H9 (cell line): Measurements from ENCODE around the gene CLPX. TPM values are rescaled to one million over a fixed set of nuclear protein-coding genes. Genes with fewer than 3 reads are reported as not detected.

Experiments used
- DNase-seq: peaks from one replicate; pipeline ENCODE4 v3.0.0-alpha.2; 2017
- H2AFZ ChIP-seq: one replicate; pipeline ENCODE4 v1.6.1; 2013; ENCODE audit warnings: mild to moderate bottlenecking, low read length, control low read depth, moderate library complexity
- H2AK5ac ChIP-seq: 2 replicates; pipeline ENCODE4 v1.6.1; 2013; ENCODE audit warnings: low read length, control low read depth, mixed read lengths; ENCODE audit not compliant: insufficient read length
- H2BK120ac ChIP-seq: one replicate; pipeline ENCODE4 v1.6.1; 2013; ENCODE audit warnings: low read depth, mild to moderate bottlenecking, low read length, control low read depth, inconsistent platforms; ENCODE audit not compliant: poor library complexity, severe bottlenecking
- H2BK12ac ChIP-seq: 2 replicates; pipeline ENCODE4 v1.6.1; 2013; ENCODE audit warnings: low read length, control low read depth, mixed read lengths, low read depth; ENCODE audit not compliant: insufficient read length
- H2BK15ac ChIP-seq: 2 replicates; pipeline ENCODE4 v1.6.1; 2013; ENCODE audit warnings: low read depth, low read length, control low read depth
- H2BK20ac ChIP-seq: one replicate; pipeline ENCODE4 v1.6.1; 2013; ENCODE audit warnings: low read depth, mild to moderate bottlenecking, low read length, control low read depth, inconsistent platforms; ENCODE audit not compliant: poor library complexity, severe bottlenecking
- H2BK5ac ChIP-seq: 2 replicates; pipeline ENCODE4 v1.6.1; 2013; ENCODE audit warnings: low read length, control low read depth, mixed read lengths; ENCODE audit not compliant: insufficient read length
- H3K14ac ChIP-seq: 2 replicates; pipeline ENCODE4 v1.6.1; 2013; ENCODE audit warnings: low read length, control low read depth; ENCODE audit not compliant: insufficient read depth
- H3K18ac ChIP-seq: 2 replicates; pipeline ENCODE4 v1.6.1; 2013; ENCODE audit warnings: low read depth, mild to moderate bottlenecking, mixed read lengths, low read length, control low read depth; ENCODE audit not compliant: insufficient read length
- H3K23ac ChIP-seq: 2 replicates; pipeline ENCODE4 v1.6.1; 2013; ENCODE audit warnings: low read length, control low read depth, mixed read lengths, low read depth; ENCODE audit not compliant: insufficient read length
- H3K23me2 ChIP-seq: 2 replicates; pipeline ENCODE4 v1.6.1; 2013; ENCODE audit warnings: low read depth, mild to moderate bottlenecking, mixed read lengths, low read length, control low read depth; ENCODE audit not compliant: insufficient read length, poor library complexity, severe bottlenecking
- H3K27ac ChIP-seq: 2 replicates; pipeline ENCODE4 v1.5.1; 2013; ENCODE audit warnings: low read length, control low read depth, mixed read lengths, low read depth; ENCODE audit not compliant: insufficient read length
- H3K27me3 ChIP-seq: 2 replicates; pipeline ENCODE4 v1.6.1; 2013; ENCODE audit warnings: low read length, control low read depth, inconsistent platforms; ENCODE audit not compliant: insufficient read depth
- H3K4ac ChIP-seq: 2 replicates; pipeline ENCODE4 v1.6.1; 2013; ENCODE audit warnings: low read depth, mild to moderate bottlenecking, control low read depth, inconsistent platforms, low read length, moderate library complexity
- H3K4me1 ChIP-seq: 2 replicates; pipeline ENCODE4 v1.6.1; 2013; ENCODE audit warnings: low read length, control low read depth, inconsistent platforms; ENCODE audit not compliant: insufficient read depth
- H3K4me2 ChIP-seq: 2 replicates; pipeline ENCODE4 v1.6.1; 2013; ENCODE audit warnings: low read length, control low read depth, mixed read lengths; ENCODE audit not compliant: insufficient read length, insufficient read depth
- H3K56ac ChIP-seq: 2 replicates; pipeline ENCODE4 v1.6.1; 2013; ENCODE audit warnings: low read depth, mild to moderate bottlenecking, mixed read lengths, low read length, control low read depth; ENCODE audit not compliant: insufficient read length
- H3K79me1 ChIP-seq: 2 replicates; pipeline ENCODE4 v1.6.1; 2013; ENCODE audit warnings: low read depth, mild to moderate bottlenecking, moderate library complexity, low read length, control low read depth, inconsistent platforms; ENCODE audit not compliant: insufficient read depth, poor library complexity, severe bottlenecking
- H3K79me2 ChIP-seq: 2 replicates; pipeline ENCODE4 v1.6.1; 2013; ENCODE audit warnings: low read length, control low read depth, inconsistent platforms; ENCODE audit not compliant: insufficient read depth
- H3K9ac ChIP-seq: 2 replicates; pipeline ENCODE4 v1.6.1; 2013; ENCODE audit warnings: low read length, control low read depth, mixed read lengths; ENCODE audit not compliant: insufficient read length; ENCODE audit errors: extremely low read depth
- H3K9me3 ChIP-seq: one replicate; pipeline ENCODE4 v1.6.1; 2013; ENCODE audit warnings: low read depth, low read length, inconsistent platforms; ENCODE audit not compliant: control insufficient read depth
- H3T11ph ChIP-seq: one replicate; pipeline ENCODE4 v1.6.1; 2013; ENCODE audit warnings: mild to moderate bottlenecking, low read length, control low read depth, inconsistent platforms
- H4K20me1 ChIP-seq: one replicate; pipeline ENCODE4 v1.6.1; 2013; ENCODE audit not compliant: control insufficient read depth, insufficient read length, insufficient read depth
- H4K5ac ChIP-seq: 2 replicates; pipeline ENCODE4 v1.6.1; 2013; ENCODE audit warnings: low read depth, mild to moderate bottlenecking, mixed read lengths, low read length, control low read depth; ENCODE audit not compliant: insufficient read length
- H4K8ac ChIP-seq: replicated peaks from 2 replicates; pipeline ENCODE4 v1.6.1; 2013; ENCODE audit warnings: low read length, control low read depth, mixed read lengths, low read depth; ENCODE audit not compliant: insufficient read length
- H4K91ac ChIP-seq: 2 replicates; pipeline ENCODE4 v1.6.1; 2013; ENCODE audit warnings: low read depth, mild to moderate bottlenecking, moderate library complexity, mixed read lengths, low read length, control low read depth; ENCODE audit not compliant: insufficient read length
- H3K27ac Mint-ChIP-seq, 3 experiments: 2 replicates in 2 of 3; 3 replicates in 1 of 3; pipeline ENCODE4 v1.8.0; 2020 to 2021; ENCODE audit warnings: mixed read lengths in 3 of 3, mild to moderate bottlenecking in 1 of 3, moderate library complexity in 1 of 3
- H3K27me3 Mint-ChIP-seq: 2 replicates; pipeline ENCODE4 v1.8.0; 2021; ENCODE audit warnings: low read depth, mild to moderate bottlenecking, moderate library complexity, mixed read lengths
- H3K36me3 Mint-ChIP-seq, 3 experiments: 2 replicates in 2 of 3; 3 replicates in 1 of 3; pipeline ENCODE4 v1.8.0; 2020 to 2021; ENCODE audit warnings: low read depth in 3 of 3, mixed read lengths in 3 of 3; ENCODE audit not compliant: insufficient read depth in 1 of 3
- H3K4me1 Mint-ChIP-seq, 2 experiments: 2 replicates each; pipeline ENCODE4 v1.8.0; 2020; ENCODE audit warnings: mixed read lengths in 2 of 2
- H3K4me3 Mint-ChIP-seq, 2 experiments: 2 replicates in 1 of 2; 3 replicates in 1 of 2; pipeline ENCODE4 v1.8.0; 2020 to 2021; ENCODE audit warnings: mild to moderate bottlenecking in 2 of 2, mixed read lengths in 2 of 2, moderate library complexity in 1 of 2
- H3K9me3 Mint-ChIP-seq, 2 experiments: 2 replicates in 1 of 2; 3 replicates in 1 of 2; pipeline ENCODE4 v1.8.0; 2020; ENCODE audit warnings: mild to moderate bottlenecking in 2 of 2, mixed read lengths in 2 of 2, moderate library complexity in 1 of 2
- WGBS: extraction: QIAGEN DNeasy Blood & Tissue Kit; methylation state at CpG from one replicate; pipeline ENCODE4 v1.1.7; 2013; ENCODE audit warnings: missing lambda C conversion rate, low lambda C conversion rate, mixed read lengths; ENCODE audit not compliant: insufficient read length; ENCODE audit errors: extremely low coverage; 5-methylcytosine and 5-hydroxymethylcytosine counted together
- total RNA-seq: library from RNA; stranded (reverse); gene quantifications from 2 replicates; pipeline ENCODE4 v1.2.1, GENCODE V29; 2021
- TF ChIP-seq, protein P1 (sequence below): fragments of 200-600 bp; sonication (generic); conservative IDR thresholded peaks from 3 replicates; pipeline ENCODE4 v1.8.0; 2021; ENCODE audit warnings: antibody characterized with exemption, mild to moderate bottlenecking

CLPX gene
- total RNA-seq, 1 experiment from 2014 or later, result 55.8 TPM

DNA sequence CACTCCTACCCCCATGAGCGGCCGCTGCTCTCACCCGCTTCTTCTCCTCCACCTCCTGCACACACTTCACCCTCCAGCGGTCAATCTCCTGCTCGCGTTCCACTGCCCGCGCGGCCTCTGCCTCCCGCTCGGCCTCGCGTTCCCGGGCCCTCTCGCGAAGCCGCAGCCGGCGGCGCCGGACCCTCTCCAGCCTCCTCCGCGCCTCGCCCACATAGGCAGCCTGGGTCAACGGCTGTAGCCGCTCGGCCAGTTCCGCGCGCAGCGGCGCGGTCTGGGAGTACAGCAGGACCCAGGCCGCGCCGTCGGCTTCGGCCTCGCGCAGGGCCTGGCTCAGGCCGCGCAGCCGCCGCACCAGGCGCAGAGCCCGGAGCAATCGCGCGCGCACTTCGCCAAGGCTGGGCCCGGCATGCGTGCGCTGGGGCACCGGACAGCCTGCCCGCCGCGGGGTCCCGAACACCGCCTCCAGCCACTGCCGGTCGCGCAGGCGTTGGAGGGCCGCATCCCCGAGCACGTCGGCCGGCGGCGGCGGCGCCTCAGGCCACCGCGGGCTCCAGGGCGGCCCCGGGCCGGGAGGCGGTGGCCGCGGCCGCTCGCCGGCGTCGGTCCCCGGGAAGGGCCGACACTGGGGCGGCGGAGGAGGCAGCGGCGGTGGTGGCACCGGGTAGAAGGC lies 52.1 kb downstream of the CLPX start:
- H3K23me2 ChIP-seq, result no peaks in the 10 kb centered on the region
- no peaks in the 10 kb centered on the region for H3K79me1 ChIP-seq
- TF ChIP-seq, protein P1, sequence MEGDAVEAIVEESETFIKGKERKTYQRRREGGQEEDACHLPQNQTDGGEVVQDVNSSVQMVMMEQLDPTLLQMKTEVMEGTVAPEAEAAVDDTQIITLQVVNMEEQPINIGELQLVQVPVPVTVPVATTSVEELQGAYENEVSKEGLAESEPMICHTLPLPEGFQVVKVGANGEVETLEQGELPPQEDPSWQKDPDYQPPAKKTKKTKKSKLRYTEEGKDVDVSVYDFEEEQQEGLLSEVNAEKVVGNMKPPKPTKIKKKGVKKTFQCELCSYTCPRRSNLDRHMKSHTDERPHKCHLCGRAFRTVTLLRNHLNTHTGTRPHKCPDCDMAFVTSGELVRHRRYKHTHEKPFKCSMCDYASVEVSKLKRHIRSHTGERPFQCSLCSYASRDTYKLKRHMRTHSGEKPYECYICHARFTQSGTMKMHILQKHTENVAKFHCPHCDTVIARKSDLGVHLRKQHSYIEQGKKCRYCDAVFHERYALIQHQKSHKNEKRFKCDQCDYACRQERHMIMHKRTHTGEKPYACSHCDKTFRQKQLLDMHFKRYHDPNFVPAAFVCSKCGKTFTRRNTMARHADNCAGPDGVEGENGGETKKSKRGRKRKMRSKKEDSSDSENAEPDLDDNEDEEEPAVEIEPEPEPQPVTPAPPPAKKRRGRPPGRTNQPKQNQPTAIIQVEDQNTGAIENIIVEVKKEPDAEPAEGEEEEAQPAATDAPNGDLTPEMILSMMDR, result no peak
- no CpG with 5 or more reads among the region's 93 CpGs for WGBS
- no peak overlapping the region for H2BK15ac ChIP-seq
- no peak overlapping the region for H3K23ac ChIP-seq
- no peak overlapping the region for H4K8ac ChIP-seq
- H3K4me2 ChIP-seq, result peak overlapping the region; percentile 92
- Mint-ChIP-seq H3K4me1 (peaks cover 10 to 23% of the 10 kb centered on the region in 2 experiments), H3K9me3 (peaks cover 27 to 28% of the 10 kb centered on the region in 2 experiments), H3K36me3 (peaks cover 15 to 43% (median 42%) of the 10 kb centered on the region in 3 experiments), H3K27ac (peak overlapping the region in 1 of 3 experiments; percentile 57; a peak in 2 of 7 replicates), H3K27me3 (peaks cover 4% of the 10 kb centered on the region), H3K4me3 (peak overlapping the region; percentile 88 to 92)
- no peak overlapping the region for H3K18ac ChIP-seq
- no peak overlapping the region for H4K5ac ChIP-seq
- H3K56ac ChIP-seq, result no peak overlapping the region
- no peaks in the 10 kb centered on the region; the same call in 1 of the 2 replicates for H3K4me1 ChIP-seq
- H3K27ac ChIP-seq, result no peak overlapping the region
- H2AK5ac ChIP-seq, result no peak overlapping the region
- H2BK120ac ChIP-seq, result no peak overlapping the region
- no peak overlapping the region for H2BK12ac ChIP-seq
- H3K14ac ChIP-seq, result no peak overlapping the region; the same call in 1 of the 2 replicates
- no peak overlapping the region for H3T11ph ChIP-seq
- no peak overlapping the region for H2BK5ac ChIP-seq
- DNase-seq, result peak; percentile 53
- H4K91ac ChIP-seq, result no peak overlapping the region
- H3K9me3 ChIP-seq, result peaks cover 9% of the 10 kb centered on the region
- no peak overlapping the region for H2AFZ ChIP-seq
- H4K20me1 ChIP-seq, result no peaks in the 10 kb centered on the region
- peak overlapping the region; percentile 66 for H3K9ac ChIP-seq
- H3K27me3 ChIP-seq, result no peaks in the 10 kb centered on the region
- H3K4ac ChIP-seq, result no peak overlapping the region
- H2BK20ac ChIP-seq, result no peak overlapping the region
- H3K79me2 ChIP-seq, result no peaks in the 10 kb centered on the region
